ENCODE data around the gene FGA.

GRCh38 chr4:154622598-154622997 lies 32.1 kb upstream of the FGA start:
- TF ChIP-seq POLR2A (IDR thresholded peaks at IDR 0.05): no peak
- TF ChIP-seq CTCF (IDR thresholded peaks at IDR 0.05): peak in 5 of 6 experiments; percentile 16 to 62 (median 55)

Measured in thyroid gland (tissue), 4 donors.